ENCODE measurements around the gene ARHGDIA. TPM values are rescaled to one million over a fixed set of nuclear protein-coding genes. Genes with fewer than 3 reads are reported as not detected.

Gene ARHGDIA
- polyA plus RNA-seq, 1 experiment: 62.2 TPM

DNA sequence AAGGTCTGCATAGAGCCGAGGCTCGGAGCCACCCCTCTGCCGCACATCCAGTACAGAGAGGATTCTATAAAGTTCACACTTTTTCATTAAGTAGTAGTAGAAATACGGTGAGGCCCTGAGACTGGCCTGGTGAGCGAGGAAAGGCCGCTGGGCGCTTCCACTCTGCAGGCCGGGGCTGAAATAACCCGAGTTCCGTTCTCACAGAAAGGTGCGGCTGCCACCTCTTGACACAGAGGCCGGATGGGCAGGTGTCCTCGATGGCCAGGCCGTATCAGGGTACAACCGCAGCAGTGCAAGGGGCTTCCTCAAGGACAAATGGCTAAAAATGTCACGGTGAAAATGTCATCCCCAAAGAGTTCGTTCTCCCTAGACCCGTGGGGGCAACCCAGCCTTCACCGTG lies 40.8 kb upstream of the ARHGDIA start:
- no peak for DNase-seq (ENCODE audit: low read depth, low spot score)
- Histone ChIP-seq H3K4me3 (ENCODE audit: low read depth, low read length) (no peak overlapping the region), H3K9me3 (ENCODE audit: control insufficient read depth, insufficient read depth, low read length) (peaks cover 4% of the 10 kb centered on the region; the same call in 1 of the 2 replicates), H3K27ac (ENCODE audit: low read depth, low read length) (no peak overlapping the region), H3K27me3 (ENCODE audit: control insufficient read depth, insufficient read depth, low read length) (no peaks in the 10 kb centered on the region)
- POLR2A ChIA-PET: interaction anchor here (2.0 kb wide), 1 partner anchor 14 kb away, joined by 6 read pairs; no protein-coding TSS in a partner anchor
- CTCF ChIA-PET: no interaction called here
- TF ChIP-seq, protein P1, sequence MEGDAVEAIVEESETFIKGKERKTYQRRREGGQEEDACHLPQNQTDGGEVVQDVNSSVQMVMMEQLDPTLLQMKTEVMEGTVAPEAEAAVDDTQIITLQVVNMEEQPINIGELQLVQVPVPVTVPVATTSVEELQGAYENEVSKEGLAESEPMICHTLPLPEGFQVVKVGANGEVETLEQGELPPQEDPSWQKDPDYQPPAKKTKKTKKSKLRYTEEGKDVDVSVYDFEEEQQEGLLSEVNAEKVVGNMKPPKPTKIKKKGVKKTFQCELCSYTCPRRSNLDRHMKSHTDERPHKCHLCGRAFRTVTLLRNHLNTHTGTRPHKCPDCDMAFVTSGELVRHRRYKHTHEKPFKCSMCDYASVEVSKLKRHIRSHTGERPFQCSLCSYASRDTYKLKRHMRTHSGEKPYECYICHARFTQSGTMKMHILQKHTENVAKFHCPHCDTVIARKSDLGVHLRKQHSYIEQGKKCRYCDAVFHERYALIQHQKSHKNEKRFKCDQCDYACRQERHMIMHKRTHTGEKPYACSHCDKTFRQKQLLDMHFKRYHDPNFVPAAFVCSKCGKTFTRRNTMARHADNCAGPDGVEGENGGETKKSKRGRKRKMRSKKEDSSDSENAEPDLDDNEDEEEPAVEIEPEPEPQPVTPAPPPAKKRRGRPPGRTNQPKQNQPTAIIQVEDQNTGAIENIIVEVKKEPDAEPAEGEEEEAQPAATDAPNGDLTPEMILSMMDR (IDR thresholded peaks at IDR 0.05; ENCODE audit: low read depth, low read length): no peak

DNA sequence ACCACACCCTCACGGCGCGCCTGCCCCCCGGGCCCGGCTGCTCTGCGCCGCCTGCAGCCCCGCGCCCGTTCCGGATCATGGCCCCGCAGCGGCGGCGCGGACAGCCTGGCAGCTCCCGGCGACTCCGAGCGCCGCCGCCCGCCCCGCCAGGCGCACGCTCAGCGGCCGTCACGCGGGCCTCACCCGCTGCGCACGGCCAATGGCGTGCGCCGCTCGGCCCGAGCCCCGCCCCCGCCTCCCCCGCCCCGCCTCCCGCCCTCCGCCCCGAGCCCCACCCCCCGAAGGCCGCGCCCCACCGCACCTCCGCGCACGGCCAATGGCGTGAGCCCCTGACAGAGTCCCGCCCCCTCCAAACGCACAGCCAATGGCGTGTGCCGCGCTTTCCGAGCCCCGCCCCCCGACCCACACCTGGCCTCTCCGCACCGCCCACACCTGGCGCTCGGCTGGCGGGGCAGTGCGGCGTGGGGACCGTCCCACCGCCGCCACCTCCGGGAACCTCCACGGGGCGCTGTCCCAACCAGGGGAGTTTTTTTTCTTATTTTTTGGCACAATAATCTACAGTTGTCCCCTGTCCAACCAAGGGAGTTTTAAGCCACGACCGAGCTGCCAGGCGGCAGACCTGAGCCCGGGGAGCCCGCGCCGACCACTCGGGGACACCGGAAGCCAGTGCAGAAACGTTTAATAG lies 40.3 kb upstream of the ARHGDIA start, which contains the start of gene PCYT2:
TSS of gene PCYT2 (minus strand) at position 123 of the 685 bp plus-strand sequence. CDS start at position 79, 44 bp downstream.
- CTCF ChIA-PET: no interaction called here
- POLR2A ChIA-PET: interaction anchor here (1.4 kb wide), 1 partner anchor 16 kb away, joined by 4 read pairs; the partner anchor contains the start of gene MAFG
- peak within 1 kb of the TSS; percentile 74 for H3K4me3 ChIP-seq (ENCODE audit: low read depth, low read length)
- DNase-seq (ENCODE audit: low read depth, low spot score): peak; percentile 42
- H3K9me3 ChIP-seq (ENCODE audit: control insufficient read depth, insufficient read depth, low read length): peaks cover 4% of the 10 kb centered on the region; the same call in 1 of the 2 replicates
- H3K27ac ChIP-seq (ENCODE audit: low read depth, low read length): no peak within 1 kb of the TSS
- H3K27me3 ChIP-seq (ENCODE audit: control insufficient read depth, insufficient read depth, low read length): no peaks in the 10 kb centered on the region
- TF ChIP-seq, protein P1 (IDR thresholded peaks at IDR 0.05; ENCODE audit: low read depth, low read length): no peak

DNA sequence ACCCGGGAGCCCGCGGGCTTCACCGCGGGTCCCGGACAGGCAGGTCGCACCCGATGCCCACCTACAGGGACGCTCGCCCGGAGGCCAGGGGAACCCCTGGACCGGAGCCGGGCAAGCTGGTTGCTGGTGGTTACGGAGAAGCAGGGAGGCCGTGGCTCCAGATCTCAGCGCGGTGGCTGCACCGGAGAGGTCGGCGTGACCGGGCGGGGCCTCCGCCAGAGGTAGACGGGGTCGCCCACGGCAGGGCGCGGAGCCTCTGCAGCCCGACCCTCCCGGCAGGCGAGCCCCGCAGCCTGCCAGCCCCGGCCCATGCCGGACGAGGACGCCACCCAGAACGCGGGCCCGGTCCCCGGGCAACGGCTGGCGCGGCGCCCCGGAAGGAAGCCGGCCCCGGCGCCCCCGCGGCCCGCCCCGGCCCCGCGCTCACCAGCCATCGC lies 39.7 kb upstream of the ARHGDIA start:
- ChIA-PET CTCF (no interaction called here), POLR2A (interaction anchor here (1.4 kb wide), 1 partner anchor 17 kb away, joined by 4 read pairs; the partner anchor contains the start of gene MAFG)
- no peak overlapping the region for H3K27ac ChIP-seq (ENCODE audit: low read depth, low read length)

DNA sequence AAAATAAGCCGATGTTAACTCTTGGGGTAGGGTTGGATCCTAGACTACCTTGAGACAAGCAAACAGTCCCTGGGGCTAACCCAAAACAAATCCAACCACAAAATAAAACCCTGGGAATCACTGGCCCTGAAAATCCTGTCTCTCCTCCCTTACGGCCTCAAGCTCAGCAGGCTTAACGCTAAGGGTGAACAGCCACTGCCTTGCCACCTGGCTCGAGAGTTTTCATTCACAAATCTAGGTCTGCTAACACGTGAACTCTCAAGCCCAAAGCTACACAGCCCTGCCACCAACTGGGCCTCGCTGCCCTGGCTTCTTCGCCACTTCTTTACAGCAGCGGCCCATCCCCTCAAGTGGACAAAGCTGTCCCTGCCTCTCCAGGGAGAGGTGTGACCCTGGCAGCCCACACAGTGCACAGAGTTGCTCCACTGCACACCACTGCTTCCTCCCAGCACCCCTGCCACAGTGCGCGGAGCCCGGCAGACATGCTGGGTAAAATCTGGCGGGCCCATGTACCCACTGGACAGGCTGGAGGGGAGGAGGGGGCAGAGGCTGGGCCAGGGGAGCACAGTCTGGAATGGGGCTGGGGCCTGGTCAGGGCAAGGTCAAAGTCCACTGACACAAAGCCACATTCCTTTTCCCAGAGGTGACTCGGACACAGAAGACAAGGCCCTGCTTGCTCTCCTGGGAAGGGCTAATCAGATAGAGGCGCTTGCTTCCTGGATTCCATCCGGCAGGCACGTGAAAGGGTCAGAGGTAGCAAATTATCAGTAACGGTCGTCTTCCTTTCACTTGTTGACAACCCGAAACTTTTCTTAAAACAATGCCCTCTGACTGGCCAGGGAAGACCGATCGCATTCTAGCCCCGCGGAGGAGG lies 39.1 kb upstream of the ARHGDIA start:
- no peak for DNase-seq (ENCODE audit: low read depth, low spot score)
- TF ChIP-seq, protein P1 (IDR thresholded peaks at IDR 0.05; ENCODE audit: low read depth, low read length): no peak
- Histone ChIP-seq H3K27me3 (ENCODE audit: control insufficient read depth, insufficient read depth, low read length) (no peaks in the 10 kb centered on the region), H3K27ac (ENCODE audit: low read depth, low read length) (no peak overlapping the region), H3K9me3 (ENCODE audit: control insufficient read depth, insufficient read depth, low read length) (peaks cover 4% of the 10 kb centered on the region; the same call in 1 of the 2 replicates), H3K4me3 (ENCODE audit: low read depth, low read length) (peak overlapping the region; percentile 74)
- ChIA-PET CTCF (interaction anchor here (1.2 kb wide), 1 partner anchor 13 kb away, joined by 4 read pairs; no protein-coding TSS in a partner anchor), POLR2A (interaction anchor here (1.4 kb wide), 1 partner anchor 18 kb away, joined by 4 read pairs; the partner anchor contains the start of gene MAFG)

More for the DNA sequence above, 39.7 kb upstream of the ARHGDIA start:
- DNase-seq (ENCODE audit: low read depth, low spot score): no peak
- peak overlapping the region; percentile 74 for H3K4me3 ChIP-seq (ENCODE audit: low read depth, low read length)
- H3K27me3 ChIP-seq (ENCODE audit: control insufficient read depth, insufficient read depth, low read length): no peaks in the 10 kb centered on the region
- peaks cover 4% of the 10 kb centered on the region; the same call in 1 of the 2 replicates for H3K9me3 ChIP-seq (ENCODE audit: control insufficient read depth, insufficient read depth, low read length)
- TF ChIP-seq, protein P1 (IDR thresholded peaks at IDR 0.05; ENCODE audit: low read depth, low read length): no peak
